HG02759 (cell line): Measurements from ENCODE around the gene PLPPR1.

Experiments
- ATAC-seq: cut with Tn5 transposase; IDR thresholded peaks from one replicate; pipeline ENCODE4 v1.9.1; 2021; ENCODE audit warnings: mild to moderate bottlenecking, moderate library complexity; ENCODE audit not compliant: unreplicated experiment

PLPPR1 gene

GRCh38 chr9:101333490-101333889 is 305.0 kb downstream of the PLPPR1 start:
- no peak for ATAC-seq

- no peak for ATAC-seq
Measured at GRCh38 chr9:101333926-101334702, 305.6 kb downstream of the PLPPR1 start.

- no peak for ATAC-seq
Measured at GRCh38 chr9:101336091-101336490, 307.6 kb downstream of the PLPPR1 start.

- no peak for ATAC-seq
Measured at GRCh38 chr9:101337237-101337636, 308.7 kb downstream of the PLPPR1 start.

GRCh38 chr9:101341958-101342357 is 313.4 kb downstream of the PLPPR1 start:
- ATAC-seq, result no peak

GRCh38 chr9:101342595-101342994 is 314.1 kb downstream of the PLPPR1 start:
- ATAC-seq, result no peak

- ATAC-seq, result no peak
Measured at GRCh38 chr9:101350285-101350684, 321.8 kb downstream of the PLPPR1 start.

GRCh38 chr9:101352892-101353463 is 324.5 kb downstream of the PLPPR1 start:
- ATAC-seq, result no peak

GRCh38 chr9:101353683-101354082 is 325.2 kb downstream of the PLPPR1 start:
- no peak for ATAC-seq

GRCh38 chr9:101354143-101354764 is 325.7 kb downstream of the PLPPR1 start:
- no peak for ATAC-seq

GRCh38 chr9:101354765-101355708 is 326.5 kb downstream of the PLPPR1 start:
- no peak for ATAC-seq

- no peak for ATAC-seq
Measured at GRCh38 chr9:101356619-101357018, 328.1 kb downstream of the PLPPR1 start.

GRCh38 chr9:101359679-101360078 is 331.2 kb downstream of the PLPPR1 start:
- no peak for ATAC-seq

GRCh38 chr9:101360647-101361046 is 332.1 kb downstream of the PLPPR1 start:
- no peak for ATAC-seq

- ATAC-seq, result no peak
Measured at GRCh38 chr9:101362450-101362849, 333.9 kb downstream of the PLPPR1 start.

- ATAC-seq, result no peak
Measured at GRCh38 chr9:101365181-101365580, 336.7 kb downstream of the PLPPR1 start.

- ATAC-seq, result no peak
Measured at GRCh38 chr9:101366038-101366756, 337.7 kb downstream of the PLPPR1 start.

- no peak for ATAC-seq
Measured at GRCh38 chr9:101367323-101367722, 338.8 kb downstream of the PLPPR1 start.

GRCh38 chr9:101369286-101369685 is 340.8 kb downstream of the PLPPR1 start:
- ATAC-seq, result no peak

GRCh38 chr9:101369884-101370531 is 341.5 kb downstream of the PLPPR1 start:
- no peak for ATAC-seq
